Stimulated activated CD8-positive, alpha-beta memory T cell treated with anti-CD3 and anti-CD28 coated beads, Interleukin-7, amount 100 ng/mL, for 48 hours (primary cell): ENCODE measurements around the gene HRH4.

Experiments used
- DNase-seq, 2 donors: peaks; one replicate each; pipeline ENCODE4 v3.0.0-alpha.2; 2020; ENCODE audit warnings: low read depth in 1 of 2; ENCODE audit errors: extremely low read depth in 1 of 2

The HRH4 gene

GRCh38 chr18:24462838-24463775 is 2.7 kb downstream of the HRH4 start:
- DNase-seq, result no peak

DNA sequence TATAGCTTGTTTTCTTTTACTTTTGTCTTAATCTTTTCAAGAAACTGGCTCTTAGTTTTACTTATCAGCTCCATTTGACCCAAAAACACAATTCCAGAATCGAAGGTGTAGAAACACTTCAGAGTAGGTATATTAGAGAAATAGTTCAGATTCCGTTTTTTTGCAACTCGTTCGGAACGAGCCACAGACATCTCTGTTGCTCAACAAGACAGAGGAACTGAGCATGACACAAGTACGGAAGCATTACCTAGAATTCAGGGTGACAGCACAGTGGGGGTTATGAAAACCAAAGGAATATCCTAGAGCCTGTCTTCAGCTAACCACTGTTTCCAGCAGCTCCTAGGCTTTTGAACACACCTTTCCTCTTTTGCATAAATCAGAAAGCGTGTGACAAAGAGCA is 5.0 kb downstream of the HRH4 start:
- DNase-seq, result no peak

DNA sequence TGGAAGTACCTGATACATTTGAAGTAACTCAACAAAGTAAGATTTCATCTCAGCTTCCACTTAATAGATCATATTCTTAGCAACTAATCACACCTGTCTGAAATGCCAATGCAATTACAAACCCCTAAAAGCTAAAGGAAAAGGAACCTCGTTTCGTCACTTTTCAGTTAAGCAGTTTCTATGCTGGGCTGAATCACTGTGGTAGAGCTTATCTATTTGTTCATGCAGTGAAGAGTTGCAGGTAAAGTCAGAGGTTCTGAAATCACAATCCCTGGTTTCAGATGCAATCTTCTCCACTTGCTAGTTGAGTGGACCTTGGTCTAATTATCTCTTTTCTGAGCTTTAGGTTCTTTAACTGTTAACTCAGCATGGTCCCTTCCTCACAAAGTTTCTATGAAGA is 6.3 kb downstream of the HRH4 start:
- DNase-seq, result no peak

- no peak for DNase-seq
Observed at GRCh38 chr18:24470022-24470618, 9.7 kb downstream of the HRH4 start.

- no peak for DNase-seq
Observed at GRCh38 chr18:24470805-24471204, 10.4 kb downstream of the HRH4 start.

DNA sequence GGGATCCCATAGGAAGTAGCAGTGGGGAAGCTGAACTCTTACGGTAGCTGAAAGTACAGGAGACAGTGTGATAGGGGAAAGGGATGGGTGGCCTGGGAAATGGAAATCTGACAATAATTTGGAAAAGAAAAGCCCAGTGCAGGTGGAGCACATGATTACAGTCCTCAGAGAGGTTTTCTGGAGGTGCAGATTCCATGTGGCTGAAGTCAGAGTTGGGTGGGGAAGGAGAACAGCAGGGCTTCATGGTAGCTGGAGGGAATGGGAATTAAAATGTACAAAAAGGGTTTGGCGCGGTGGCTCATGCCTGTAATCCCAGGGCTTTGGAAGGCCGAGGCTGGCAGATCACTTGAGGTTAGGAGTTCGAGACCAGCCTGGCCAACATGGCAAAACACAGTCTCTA is 12.2 kb downstream of the HRH4 start:
- no peak for DNase-seq

GRCh38 chr18:24474406-24474805 is 14.0 kb downstream of the HRH4 start:
- DNase-seq, result no peak

GRCh38 chr18:24475926-24476589 is 15.6 kb downstream of the HRH4 start:
- no peak for DNase-seq

DNA sequence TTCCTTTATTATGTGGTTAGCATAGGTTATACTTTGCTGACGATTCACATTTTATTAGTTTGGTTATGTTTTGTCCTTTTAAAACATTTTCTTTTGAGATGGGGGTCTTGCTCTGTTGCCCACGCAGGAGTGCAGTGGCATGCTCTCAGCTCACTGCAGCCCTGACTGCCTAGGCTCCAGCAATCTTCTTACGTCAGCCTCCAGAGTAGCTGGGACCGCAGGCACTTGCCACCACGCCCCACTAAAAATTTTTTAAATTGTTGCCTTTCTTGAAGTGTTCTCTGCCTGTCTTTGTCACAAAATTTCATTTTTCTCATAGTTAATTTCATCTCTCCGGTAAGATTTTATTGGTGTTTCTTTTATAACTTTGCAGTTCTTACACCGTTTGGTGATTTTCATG is 18.9 kb downstream of the HRH4 start:
- DNase-seq, result no peak

DNA sequence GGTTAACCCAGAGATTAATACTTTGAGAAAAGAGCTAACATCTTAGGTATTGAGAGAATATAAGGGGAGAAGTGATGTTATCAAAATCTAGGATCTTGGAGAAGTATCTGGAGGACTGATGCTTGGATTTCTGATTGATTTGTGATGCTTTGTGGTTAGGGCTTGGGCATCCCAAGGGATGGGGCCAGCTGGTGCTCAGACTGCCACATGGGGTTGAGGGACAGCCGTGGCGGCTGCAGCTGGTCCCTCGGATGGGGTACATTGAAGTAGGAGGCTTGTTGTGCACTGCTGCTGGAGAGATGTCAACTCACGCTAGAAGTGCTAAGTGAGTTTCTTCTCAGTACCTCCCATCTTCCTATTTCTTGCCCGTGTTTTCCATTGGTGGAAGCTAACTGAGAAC is 22.4 kb downstream of the HRH4 start:
- no peak for DNase-seq

DNA sequence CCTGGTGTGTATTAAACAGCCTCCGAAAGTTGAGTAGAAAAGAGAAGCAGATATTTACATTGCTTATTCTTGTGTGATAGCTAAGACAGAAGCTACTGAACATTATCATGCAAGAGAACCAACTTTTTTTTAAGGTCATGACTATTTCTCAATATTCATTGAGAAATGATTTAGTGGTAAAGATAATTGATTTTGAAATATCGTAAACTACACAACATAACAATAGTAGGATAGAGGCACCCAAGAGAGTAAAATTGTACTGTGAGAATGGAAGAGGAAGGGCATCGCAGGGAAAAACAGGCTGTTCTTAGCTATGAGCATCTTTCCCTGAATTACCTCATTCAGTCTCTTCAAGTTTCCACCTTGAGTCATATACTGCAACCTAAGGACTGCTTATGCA is 25.2 kb downstream of the HRH4 start:
- no peak for DNase-seq

DNA sequence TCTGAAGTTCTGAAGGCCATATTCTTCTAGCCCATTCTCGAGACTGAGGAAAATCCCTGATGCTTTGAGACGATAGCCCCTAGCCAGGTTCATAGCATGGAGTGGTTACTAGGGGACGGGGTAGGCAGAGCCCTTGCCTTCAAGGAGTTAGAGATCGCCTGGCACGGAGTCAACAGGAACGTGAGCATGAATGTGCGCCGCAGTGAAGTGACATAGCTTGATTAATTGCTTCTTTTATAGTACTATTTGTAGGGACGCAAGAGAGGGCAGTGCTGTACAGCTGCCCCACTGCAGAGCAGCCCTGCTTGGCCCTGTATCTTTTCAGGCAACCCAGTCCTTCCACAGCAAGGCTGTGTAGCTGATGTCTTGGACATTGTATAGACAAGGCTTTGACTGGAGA is 26.2 kb downstream of the HRH4 start:
- no peak for DNase-seq

- DNase-seq, result no peak
Observed at GRCh38 chr18:24488824-24489493, 28.5 kb downstream of the HRH4 start.

DNA sequence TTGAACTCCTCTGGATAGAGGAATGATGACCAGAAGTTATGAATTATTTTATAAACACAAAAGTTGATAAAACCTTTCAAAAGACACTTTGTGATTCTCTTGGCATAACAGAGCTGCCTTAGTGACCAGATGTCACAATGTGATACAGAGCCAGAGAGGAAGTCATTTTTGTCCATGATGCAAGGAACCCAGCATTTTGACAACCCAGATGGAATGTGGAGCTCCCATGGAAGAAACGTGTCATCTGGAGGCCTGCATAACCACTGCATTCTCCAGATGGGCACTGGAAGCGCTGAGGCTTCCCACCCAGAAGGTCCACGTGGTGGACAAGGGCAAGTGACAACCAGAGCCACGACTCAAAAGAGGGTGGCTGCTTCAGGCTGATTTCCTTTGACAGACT is 30.1 kb downstream of the HRH4 start:
- no peak for DNase-seq

GRCh38 chr18:24491927-24492834 is 31.7 kb downstream of the HRH4 start:
- DNase-seq, result peak in 1 of 2 donors; percentile 4

DNA sequence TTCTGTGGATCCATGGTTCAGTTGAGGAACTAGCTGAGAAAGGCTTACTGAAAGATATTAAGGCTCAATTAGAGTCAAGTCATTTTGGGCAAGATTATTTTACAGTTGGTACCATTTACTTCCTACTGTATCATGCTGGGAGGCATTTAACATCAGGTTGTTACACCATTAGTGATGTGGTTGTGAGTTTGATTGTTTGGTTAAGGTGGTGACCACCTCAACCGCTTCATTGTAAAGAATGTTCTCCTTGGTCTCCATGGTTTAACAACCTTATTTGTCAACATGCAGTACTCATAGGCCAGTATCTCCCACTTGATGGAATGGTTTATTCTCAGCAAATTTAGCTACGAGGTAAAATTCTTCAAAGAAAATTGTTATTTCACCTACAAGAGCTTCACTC is 34.1 kb downstream of the HRH4 start:
- no peak for DNase-seq

- no peak for DNase-seq
Observed at GRCh38 chr18:24497031-24497754, 36.8 kb downstream of the HRH4 start.

GRCh38 chr18:24499814-24500213 is 39.4 kb downstream of the HRH4 start:
- no peak for DNase-seq

DNA sequence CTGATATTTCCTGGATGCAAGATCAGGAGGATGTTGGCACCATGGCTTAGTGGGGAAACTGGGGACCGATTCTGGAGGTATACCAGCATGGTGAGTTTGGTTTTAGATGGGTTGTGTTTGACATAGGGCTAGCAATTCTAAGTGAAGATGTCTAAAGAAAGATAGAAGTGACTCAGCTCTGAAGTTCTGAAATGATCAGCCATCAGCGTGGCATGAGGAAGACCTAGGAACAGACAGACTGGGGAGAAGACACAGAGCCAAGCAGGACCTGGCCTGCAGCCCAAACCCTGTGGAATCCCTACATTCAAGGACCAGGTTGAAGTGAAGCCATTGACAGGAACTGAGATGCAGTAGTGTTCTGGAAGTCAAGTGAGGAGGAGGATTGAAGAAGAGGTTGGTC is 39.8 kb downstream of the HRH4 start:
- no peak for DNase-seq

- DNase-seq, result no peak
Observed at GRCh38 chr18:24500766-24501165, 40.3 kb downstream of the HRH4 start.
